K562 (cell line): ENCODE results near the gene AGPAT3. TPM values are rescaled to one million over a fixed set of nuclear protein-coding genes. Genes with fewer than 3 reads are reported as not detected.

Experiments
- CBX5 ChIP-seq: IDR thresholded peaks from 2 replicates; pipeline ENCODE4 v1.6.1; 2014; ENCODE audit warnings: low read depth, borderline replicate concordance
- GTF2F1 ChIP-seq: IDR thresholded peaks from 2 replicates; pipeline ENCODE4 v1.6.1; 2011; ENCODE audit warnings: low read depth, low read length, improper control_type of control experiment
- NONO ChIP-seq, 2 experiments: fragments of 200-400 bp in 1 of 2; fragments of 450-650 bp in 1 of 2; formaldehyde crosslinking in 1 of 2; IDR thresholded peaks; 2 replicates each; pipeline ENCODE4 v1.6.1; 2017; ENCODE audit warnings: low read depth in 2 of 2, mild to moderate bottlenecking in 2 of 2, moderate library complexity in 2 of 2, low read length in 1 of 2
- SIN3B ChIP-seq: fragments of 450-650 bp; IDR thresholded peaks from 2 replicates; pipeline ENCODE4 v1.6.1; 2017; ENCODE audit warnings: low read depth, mild to moderate bottlenecking, moderate library complexity
- TAF9B ChIP-seq: fragments of 450-650 bp; IDR thresholded peaks from 2 replicates; pipeline ENCODE4 v1.6.1; 2018; ENCODE audit warnings: mild to moderate bottlenecking; ENCODE audit not compliant: partially characterized antibody
- ZNF121 ChIP-seq: sonication (generic); formaldehyde crosslinking; conservative IDR thresholded peaks from 2 replicates; pipeline ENCODE4 v1.8.0; 2022; ENCODE audit warnings: missing genetic modification reagents
- ZNF57 ChIP-seq: fragments of 450-650 bp; formaldehyde crosslinking; IDR thresholded peaks from 2 replicates; pipeline ENCODE4 v1.4.0; 2020; ENCODE audit warnings: mild to moderate bottlenecking, moderate library complexity
- polyA plus RNA-seq, 8 experiments: library from polyadenylated mRNA; depleted of rRNA in 4 of 8; stranded (reverse) in 5 of 8; unstranded in 3 of 8; fragments of >200 nt; fragmentation: Nextera tagmentation in 2 of 8; fragmentation: Illumina TruSeq in 1 of 8; extraction: Ambion mirVana in 2 of 8; extraction: Trizol in 1 of 8; gene quantifications; 2 replicates each; pipeline versions ENCODE4 v1.2.1 to v1.2.3, GENCODE V29; 2011 to 2014; ENCODE audit warnings: inconsistent platforms in 1 of 8, missing spikeins in 1 of 8
- total RNA-seq, 7 experiments: library from RNA; depleted of rRNA in 6 of 7; stranded (reverse); fragments of >200 nt in 6 of 7; fragmentation: Illumina TruSeq in 2 of 7; extraction: Trizol in 2 of 7; gene quantifications; 2 replicates each; pipeline versions ENCODE4 v1.2.1 to v1.2.3, GENCODE V29; 2011 to 2021; ENCODE audit warnings: low replicate concordance in 1 of 7
- TF ChIP-seq, protein P1 (sequence below): fragments of 200-800 bp; sonication (Bioruptor generic); IDR thresholded peaks from 2 replicates; pipeline ENCODE4 v1.6.1; 2016; ENCODE audit warnings: missing genetic modification characterization, missing compliant biosample characterization
- TF ChIP-seq, protein P2 (sequence below), 2 experiments: fragments of 450-650 bp; IDR thresholded peaks; 2 replicates each; pipeline ENCODE4 v1.6.1; 2016
- TF ChIP-seq, protein P3 (sequence below): fragments of 250-450 bp; sonication (Bioruptor Pico); IDR thresholded peaks from 2 replicates; pipeline ENCODE4 v1.4.0; 2020; ENCODE audit warnings: mild to moderate bottlenecking, moderate library complexity
- TF ChIP-seq, protein P4 (sequence below): IDR thresholded peaks from 2 replicates; pipeline ENCODE4 v1.6.1; 2016; ENCODE audit warnings: missing genetic modification characterization, missing compliant biosample characterization
- TF ChIP-seq, protein P5 (sequence below): fragments of 250-450 bp; sonication (Bioruptor Pico); IDR thresholded peaks from 2 replicates; pipeline ENCODE4 v1.5.0; 2021
- TF ChIP-seq, protein P6 (sequence below): fragments of 450-650 bp; conservative IDR thresholded peaks from 2 replicates; pipeline ENCODE4 v1.6.1; 2016; ENCODE audit warnings: missing genetic modification characterization, low read depth, mild to moderate bottlenecking, missing compliant biosample characterization, moderate library complexity

AGPAT3 gene
- total and polyA plus RNA-seq, 9 of the 15 experiments (the other 6 are each of a cell fraction or from before 2014, with no cell fraction given), result 1.5 to 88.4 (median 35.7) TPM

DNA sequence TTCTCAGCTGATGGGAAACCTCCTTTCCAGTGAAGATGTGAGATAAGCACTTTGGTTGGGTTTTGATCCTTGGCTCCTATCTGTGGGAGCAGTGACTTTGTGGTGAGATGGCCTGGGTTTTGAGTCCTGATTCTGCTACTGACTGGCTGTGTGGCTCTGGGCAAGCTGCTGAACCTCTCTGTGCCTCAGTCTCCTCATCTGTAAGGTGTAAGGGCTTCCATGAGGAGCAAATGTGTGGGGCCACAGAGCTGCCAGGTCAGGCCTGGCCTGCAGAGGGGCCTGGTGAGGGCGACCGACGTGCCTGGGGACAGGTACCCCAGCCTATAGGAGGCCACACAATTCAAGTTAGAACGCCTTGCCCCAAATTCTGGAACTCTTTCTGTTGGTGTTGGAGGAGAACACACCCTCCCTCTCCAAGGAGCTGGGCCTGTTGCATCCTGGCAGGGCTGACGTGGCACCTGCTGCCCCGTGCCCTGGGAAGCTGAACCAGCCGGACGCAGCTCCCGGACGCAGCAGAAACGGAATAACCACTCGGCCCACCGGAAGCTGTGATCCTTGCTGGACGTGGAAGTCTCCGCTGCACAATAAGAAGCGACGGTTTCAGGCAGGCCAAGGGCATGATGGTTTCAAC lies 62.7 kb downstream of the AGPAT3 start (continued):
- TF ChIP-seq, protein P1, sequence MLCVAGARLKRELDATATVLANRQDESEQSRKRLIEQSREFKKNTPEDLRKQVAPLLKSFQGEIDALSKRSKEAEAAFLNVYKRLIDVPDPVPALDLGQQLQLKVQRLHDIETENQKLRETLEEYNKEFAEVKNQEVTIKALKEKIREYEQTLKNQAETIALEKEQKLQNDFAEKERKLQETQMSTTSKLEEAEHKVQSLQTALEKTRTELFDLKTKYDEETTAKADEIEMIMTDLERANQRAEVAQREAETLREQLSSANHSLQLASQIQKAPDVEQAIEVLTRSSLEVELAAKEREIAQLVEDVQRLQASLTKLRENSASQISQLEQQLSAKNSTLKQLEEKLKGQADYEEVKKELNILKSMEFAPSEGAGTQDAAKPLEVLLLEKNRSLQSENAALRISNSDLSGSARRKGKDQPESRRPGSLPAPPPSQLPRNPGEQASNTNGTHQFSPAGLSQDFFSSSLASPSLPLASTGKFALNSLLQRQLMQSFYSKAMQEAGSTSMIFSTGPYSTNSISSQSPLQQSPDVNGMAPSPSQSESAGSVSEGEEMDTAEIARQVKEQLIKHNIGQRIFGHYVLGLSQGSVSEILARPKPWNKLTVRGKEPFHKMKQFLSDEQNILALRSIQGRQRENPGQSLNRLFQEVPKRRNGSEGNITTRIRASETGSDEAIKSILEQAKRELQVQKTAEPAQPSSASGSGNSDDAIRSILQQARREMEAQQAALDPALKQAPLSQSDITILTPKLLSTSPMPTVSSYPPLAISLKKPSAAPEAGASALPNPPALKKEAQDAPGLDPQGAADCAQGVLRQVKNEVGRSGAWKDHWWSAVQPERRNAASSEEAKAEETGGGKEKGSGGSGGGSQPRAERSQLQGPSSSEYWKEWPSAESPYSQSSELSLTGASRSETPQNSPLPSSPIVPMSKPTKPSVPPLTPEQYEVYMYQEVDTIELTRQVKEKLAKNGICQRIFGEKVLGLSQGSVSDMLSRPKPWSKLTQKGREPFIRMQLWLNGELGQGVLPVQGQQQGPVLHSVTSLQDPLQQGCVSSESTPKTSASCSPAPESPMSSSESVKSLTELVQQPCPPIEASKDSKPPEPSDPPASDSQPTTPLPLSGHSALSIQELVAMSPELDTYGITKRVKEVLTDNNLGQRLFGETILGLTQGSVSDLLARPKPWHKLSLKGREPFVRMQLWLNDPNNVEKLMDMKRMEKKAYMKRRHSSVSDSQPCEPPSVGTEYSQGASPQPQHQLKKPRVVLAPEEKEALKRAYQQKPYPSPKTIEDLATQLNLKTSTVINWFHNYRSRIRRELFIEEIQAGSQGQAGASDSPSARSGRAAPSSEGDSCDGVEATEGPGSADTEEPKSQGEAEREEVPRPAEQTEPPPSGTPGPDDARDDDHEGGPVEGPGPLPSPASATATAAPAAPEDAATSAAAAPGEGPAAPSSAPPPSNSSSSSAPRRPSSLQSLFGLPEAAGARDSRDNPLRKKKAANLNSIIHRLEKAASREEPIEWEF (CRISPR knock-in tag), result no peak
- TF ChIP-seq GTF2F1, result no peak
- TF ChIP-seq, protein P2, sequence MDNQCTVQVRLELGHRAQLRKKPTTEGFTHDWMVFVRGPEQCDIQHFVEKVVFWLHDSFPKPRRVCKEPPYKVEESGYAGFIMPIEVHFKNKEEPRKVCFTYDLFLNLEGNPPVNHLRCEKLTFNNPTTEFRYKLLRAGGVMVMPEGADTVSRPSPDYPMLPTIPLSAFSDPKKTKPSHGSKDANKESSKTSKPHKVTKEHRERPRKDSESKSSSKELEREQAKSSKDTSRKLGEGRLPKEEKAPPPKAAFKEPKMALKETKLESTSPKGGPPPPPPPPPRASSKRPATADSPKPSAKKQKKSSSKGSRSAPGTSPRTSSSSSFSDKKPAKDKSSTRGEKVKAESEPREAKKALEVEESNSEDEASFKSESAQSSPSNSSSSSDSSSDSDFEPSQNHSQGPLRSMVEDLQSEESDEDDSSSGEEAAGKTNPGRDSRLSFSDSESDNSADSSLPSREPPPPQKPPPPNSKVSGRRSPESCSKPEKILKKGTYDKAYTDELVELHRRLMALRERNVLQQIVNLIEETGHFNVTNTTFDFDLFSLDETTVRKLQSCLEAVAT (IDR thresholded peaks at IDR 0.05), result no peak
- TF ChIP-seq, protein P3, sequence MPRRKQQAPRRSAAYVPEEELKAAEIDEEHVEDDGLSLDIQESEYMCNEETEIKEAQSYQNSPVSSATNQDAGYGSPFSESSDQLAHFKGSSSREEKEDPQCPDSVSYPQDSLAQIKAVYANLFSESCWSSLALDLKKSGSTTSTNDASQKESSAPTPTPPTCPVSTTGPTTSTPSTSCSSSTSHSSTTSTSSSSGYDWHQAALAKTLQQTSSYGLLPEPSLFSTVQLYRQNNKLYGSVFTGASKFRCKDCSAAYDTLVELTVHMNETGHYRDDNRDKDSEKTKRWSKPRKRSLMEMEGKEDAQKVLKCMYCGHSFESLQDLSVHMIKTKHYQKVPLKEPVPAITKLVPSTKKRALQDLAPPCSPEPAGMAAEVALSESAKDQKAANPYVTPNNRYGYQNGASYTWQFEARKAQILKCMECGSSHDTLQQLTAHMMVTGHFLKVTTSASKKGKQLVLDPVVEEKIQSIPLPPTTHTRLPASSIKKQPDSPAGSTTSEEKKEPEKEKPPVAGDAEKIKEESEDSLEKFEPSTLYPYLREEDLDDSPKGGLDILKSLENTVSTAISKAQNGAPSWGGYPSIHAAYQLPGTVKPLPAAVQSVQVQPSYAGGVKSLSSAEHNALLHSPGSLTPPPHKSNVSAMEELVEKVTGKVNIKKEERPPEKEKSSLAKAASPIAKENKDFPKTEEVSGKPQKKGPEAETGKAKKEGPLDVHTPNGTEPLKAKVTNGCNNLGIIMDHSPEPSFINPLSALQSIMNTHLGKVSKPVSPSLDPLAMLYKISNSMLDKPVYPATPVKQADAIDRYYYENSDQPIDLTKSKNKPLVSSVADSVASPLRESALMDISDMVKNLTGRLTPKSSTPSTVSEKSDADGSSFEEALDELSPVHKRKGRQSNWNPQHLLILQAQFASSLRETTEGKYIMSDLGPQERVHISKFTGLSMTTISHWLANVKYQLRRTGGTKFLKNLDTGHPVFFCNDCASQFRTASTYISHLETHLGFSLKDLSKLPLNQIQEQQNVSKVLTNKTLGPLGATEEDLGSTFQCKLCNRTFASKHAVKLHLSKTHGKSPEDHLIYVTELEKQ, result no peak
- TF ChIP-seq, protein P4, sequence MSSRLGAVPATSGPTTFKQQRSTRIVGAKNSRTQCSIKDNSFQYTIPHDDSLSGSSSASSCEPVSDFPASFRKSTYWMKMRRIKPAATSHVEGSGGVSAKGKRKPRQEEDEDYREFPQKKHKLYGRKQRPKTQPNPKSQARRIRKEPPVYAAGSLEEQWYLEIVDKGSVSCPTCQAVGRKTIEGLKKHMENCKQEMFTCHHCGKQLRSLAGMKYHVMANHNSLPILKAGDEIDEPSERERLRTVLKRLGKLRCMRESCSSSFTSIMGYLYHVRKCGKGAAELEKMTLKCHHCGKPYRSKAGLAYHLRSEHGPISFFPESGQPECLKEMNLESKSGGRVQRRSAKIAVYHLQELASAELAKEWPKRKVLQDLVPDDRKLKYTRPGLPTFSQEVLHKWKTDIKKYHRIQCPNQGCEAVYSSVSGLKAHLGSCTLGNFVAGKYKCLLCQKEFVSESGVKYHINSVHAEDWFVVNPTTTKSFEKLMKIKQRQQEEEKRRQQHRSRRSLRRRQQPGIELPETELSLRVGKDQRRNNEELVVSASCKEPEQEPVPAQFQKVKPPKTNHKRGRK (tag), result no peak
- TF ChIP-seq TAF9B, result no peak
- no peak for TF ChIP-seq SIN3B
- TF ChIP-seq, protein P5, sequence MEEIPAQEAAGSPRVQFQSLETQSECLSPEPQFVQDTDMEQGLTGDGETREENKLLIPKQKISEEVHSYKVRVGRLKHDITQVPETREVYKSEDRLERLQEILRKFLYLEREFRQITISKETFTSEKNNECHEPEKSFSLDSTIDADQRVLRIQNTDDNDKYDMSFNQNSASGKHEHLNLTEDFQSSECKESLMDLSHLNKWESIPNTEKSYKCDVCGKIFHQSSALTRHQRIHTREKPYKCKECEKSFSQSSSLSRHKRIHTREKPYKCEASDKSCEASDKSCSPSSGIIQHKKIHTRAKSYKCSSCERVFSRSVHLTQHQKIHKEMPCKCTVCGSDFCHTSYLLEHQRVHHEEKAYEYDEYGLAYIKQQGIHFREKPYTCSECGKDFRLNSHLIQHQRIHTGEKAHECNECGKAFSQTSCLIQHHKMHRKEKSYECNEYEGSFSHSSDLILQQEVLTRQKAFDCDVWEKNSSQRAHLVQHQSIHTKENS (CRISPR knock-in tag), result no peak
- no peak for TF ChIP-seq CBX5
- TF ChIP-seq, protein P6, sequence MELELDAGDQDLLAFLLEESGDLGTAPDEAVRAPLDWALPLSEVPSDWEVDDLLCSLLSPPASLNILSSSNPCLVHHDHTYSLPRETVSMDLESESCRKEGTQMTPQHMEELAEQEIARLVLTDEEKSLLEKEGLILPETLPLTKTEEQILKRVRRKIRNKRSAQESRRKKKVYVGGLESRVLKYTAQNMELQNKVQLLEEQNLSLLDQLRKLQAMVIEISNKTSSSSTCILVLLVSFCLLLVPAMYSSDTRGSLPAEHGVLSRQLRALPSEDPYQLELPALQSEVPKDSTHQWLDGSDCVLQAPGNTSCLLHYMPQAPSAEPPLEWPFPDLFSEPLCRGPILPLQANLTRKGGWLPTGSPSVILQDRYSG (tag), result no peak
- TF ChIP-seq ZNF57, result no peak
- no peak for TF ChIP-seq NONO (IDR thresholded peaks at IDR 0.05; ENCODE audit: low read depth in 2 of 2, low read length in 1 of 2)
- TF ChIP-seq ZNF121 (CRISPR knock-in tag), result no peak
